GM23338 (cell line): ENCODE measurements around the gene DOCK4. TPM values are rescaled to one million over a fixed set of nuclear protein-coding genes. Genes with fewer than 3 reads are reported as not detected.

Experiments used
- ATAC-seq: fragments of 200-7000 bp; cut with Tn5 transposase; 3 replicates; pipeline ENCODE4 v1.9.1; 2020
- DNase-seq: peaks from one replicate; pipeline ENCODE4 v3.0.0-alpha.2; 2015; ENCODE audit warnings: low spot score
- H2AFZ ChIP-seq: fragments of 200-600 bp; sonication (generic); 2 replicates; pipeline ENCODE4 v1.8.0; 2016; ENCODE audit warnings: antibody characterized with exemption, mild to moderate bottlenecking, moderate library complexity
- H3F3A ChIP-seq: fragments of 200-600 bp; sonication (generic); replicated peaks from 2 replicates; pipeline ENCODE4 v1.8.0; 2017; ENCODE audit warnings: antibody characterized with exemption, mixed run types, low read depth
- H3K27ac ChIP-seq: fragments of 200-600 bp; sonication (generic); 2 replicates; pipeline ENCODE4 v1.6.1; 2016; ENCODE audit warnings: low read depth
- H3K27me3 ChIP-seq: fragments of 200-600 bp; sonication (generic); 2 replicates; pipeline ENCODE4 v1.8.0; 2016; ENCODE audit warnings: mild to moderate bottlenecking, mixed run types, moderate library complexity; ENCODE audit not compliant: insufficient read depth
- H3K36me3 ChIP-seq: fragments of 200-600 bp; sonication (generic); 2 replicates; pipeline ENCODE4 v1.8.0; 2016; ENCODE audit warnings: mild to moderate bottlenecking; ENCODE audit not compliant: insufficient read depth
- H3K4me1 ChIP-seq: fragments of 200-600 bp; sonication (generic); 2 replicates; pipeline ENCODE4 v1.8.0; 2016; ENCODE audit warnings: mild to moderate bottlenecking, moderate library complexity; ENCODE audit not compliant: insufficient read depth
- H3K4me2 ChIP-seq: fragments of 200-600 bp; sonication (generic); 2 replicates; pipeline ENCODE4 v1.7.1; 2017; ENCODE audit warnings: mixed run types
- H3K4me3 ChIP-seq: fragments of 200-600 bp; sonication (generic); 2 replicates; pipeline ENCODE4 v1.6.1; 2016; ENCODE audit warnings: mixed run types
- H3K79me2 ChIP-seq: fragments of 200-600 bp; sonication (generic); replicated peaks from 2 replicates; pipeline ENCODE4 v1.8.0; 2017; ENCODE audit warnings: mild to moderate bottlenecking; ENCODE audit not compliant: insufficient read depth
- H3K9me2 ChIP-seq: fragments of 200-600 bp; sonication (generic); 2 replicates; pipeline ENCODE4 v1.8.0; 2017; ENCODE audit not compliant: insufficient read depth
- H4K20me1 ChIP-seq: fragments of 200-600 bp; sonication (generic); replicated peaks from 2 replicates; pipeline ENCODE4 v1.8.0; 2017; ENCODE audit warnings: mild to moderate bottlenecking; ENCODE audit not compliant: insufficient read depth
- H3K27ac Mint-ChIP-seq: 2 replicates; pipeline ENCODE4 v1.8.0; 2020; ENCODE audit warnings: inconsistent platforms, mild to moderate bottlenecking, moderate library complexity, mixed read lengths
- H3K27me3 Mint-ChIP-seq: 3 replicates; pipeline ENCODE4 v1.8.0; 2022; ENCODE audit warnings: low read depth, mild to moderate bottlenecking, moderate library complexity, mixed read lengths, inconsistent platforms; ENCODE audit not compliant: insufficient read depth, poor library complexity
- H3K36me3 Mint-ChIP-seq: 3 replicates; pipeline ENCODE4 v1.8.0; 2021; ENCODE audit warnings: low read depth, mild to moderate bottlenecking, inconsistent platforms, moderate library complexity, mixed read lengths
- H3K4me1 Mint-ChIP-seq: 3 replicates; pipeline ENCODE4 v1.8.0; 2020; ENCODE audit warnings: mild to moderate bottlenecking, inconsistent platforms, mixed read lengths
- H3K4me3 Mint-ChIP-seq: 3 replicates; pipeline ENCODE4 v1.8.0; 2021; ENCODE audit warnings: moderate library complexity, mild to moderate bottlenecking, inconsistent platforms, mixed read lengths
- H3K9me3 Mint-ChIP-seq: 3 replicates; pipeline ENCODE4 v1.8.0; 2020; ENCODE audit warnings: moderate library complexity, mild to moderate bottlenecking, inconsistent platforms, mixed read lengths
- CREB1 ChIP-seq: fragments of 250-450 bp; sonication (Bioruptor Pico); IDR thresholded peaks from 2 replicates; pipeline ENCODE4 v1.5.0; 2020; ENCODE audit warnings: low read depth, mild to moderate bottlenecking, moderate library complexity
- EZH2 ChIP-seq: fragments of 200-600 bp; sonication (generic); IDR thresholded peaks from one replicate; pipeline ENCODE4 v1.8.0; 2017; ENCODE audit warnings: antibody characterized with exemption, mild to moderate bottlenecking, low read depth; ENCODE audit not compliant: unreplicated experiment
- EZH2phosphoT487 ChIP-seq: fragments of 200-600 bp; sonication (generic); IDR thresholded peaks from one replicate; pipeline ENCODE4 v1.8.1; 2018; ENCODE audit warnings: antibody characterized with exemption; ENCODE audit not compliant: unreplicated experiment
- JUNB ChIP-seq: IDR thresholded peaks from one replicate; pipeline ENCODE4 v1.6.1; 2016; ENCODE audit warnings: antibody characterized with exemption; ENCODE audit not compliant: unreplicated experiment
- NANOG ChIP-seq: IDR thresholded peaks from 2 replicates; pipeline ENCODE4 v1.6.1; 2016; ENCODE audit warnings: antibody characterized with exemption, borderline replicate concordance
- POLR2AphosphoS5 ChIP-seq: IDR thresholded peaks from 2 replicates; pipeline ENCODE4 v1.6.1; 2016; ENCODE audit warnings: antibody characterized with exemption, low read depth
- STAT1 ChIP-seq: IDR thresholded peaks from one replicate; pipeline ENCODE4 v1.6.1; 2016; ENCODE audit warnings: antibody characterized with exemption; ENCODE audit not compliant: unreplicated experiment
- ZNF114 ChIP-seq: fragments of 250-450 bp; sonication (Bioruptor Pico); IDR thresholded peaks from 2 replicates; pipeline ENCODE4 v1.5.0; 2020; ENCODE audit warnings: mild to moderate bottlenecking, moderate library complexity
- ZNF331 ChIP-seq: fragments of 250-450 bp; sonication (Bioruptor Pico); IDR thresholded peaks from 2 replicates; pipeline ENCODE4 v1.5.0; 2020; ENCODE audit warnings: low read depth, mild to moderate bottlenecking, moderate library complexity
- ZNF462 ChIP-seq: fragments of 250-450 bp; sonication (Bioruptor Pico); IDR thresholded peaks from 2 replicates; pipeline ENCODE4 v1.5.0; 2020; ENCODE audit warnings: mild to moderate bottlenecking, moderate library complexity
- polyA plus RNA-seq: library from polyadenylated mRNA; unstranded; fragments of >200 nt; fragmentation: Nextera tagmentation; extraction: Ambion mirVana; gene quantifications from 2 replicates; pipeline ENCODE4 v1.2.1, GENCODE V29; 2016
- total RNA-seq: library from RNA; depleted of rRNA; stranded (reverse); fragments of >200 nt; shearing (Covaris generic); gene quantifications from 2 replicates; pipeline ENCODE4 v1.2.3, GENCODE V29; 2014
- TF ChIP-seq, protein P1 (sequence below): IDR thresholded peaks from one replicate; pipeline ENCODE4 v1.6.1; 2018; ENCODE audit warnings: antibody characterized with exemption; ENCODE audit not compliant: unreplicated experiment
- TF ChIP-seq, protein P2 (sequence below): IDR thresholded peaks from 2 replicates; pipeline ENCODE4 v1.6.1; 2016; ENCODE audit warnings: antibody characterized with exemption
- TF ChIP-seq, protein P3 (sequence below), 2 experiments: fragments of 200-600 bp in 1 of 2; sonication (generic) in 1 of 2; conservative IDR thresholded peaks; 2 replicates each; pipeline versions ENCODE4 v1.5.1 to v1.6.1; 2016 to 2017; ENCODE audit warnings: antibody characterized with exemption in 2 of 2, low read depth in 2 of 2, mild to moderate bottlenecking in 2 of 2, moderate library complexity in 1 of 2

Gene DOCK4
- total and polyA plus RNA-seq, 2 experiments from 2014 or later, result 6.3 to 33.8 TPM

DNA sequence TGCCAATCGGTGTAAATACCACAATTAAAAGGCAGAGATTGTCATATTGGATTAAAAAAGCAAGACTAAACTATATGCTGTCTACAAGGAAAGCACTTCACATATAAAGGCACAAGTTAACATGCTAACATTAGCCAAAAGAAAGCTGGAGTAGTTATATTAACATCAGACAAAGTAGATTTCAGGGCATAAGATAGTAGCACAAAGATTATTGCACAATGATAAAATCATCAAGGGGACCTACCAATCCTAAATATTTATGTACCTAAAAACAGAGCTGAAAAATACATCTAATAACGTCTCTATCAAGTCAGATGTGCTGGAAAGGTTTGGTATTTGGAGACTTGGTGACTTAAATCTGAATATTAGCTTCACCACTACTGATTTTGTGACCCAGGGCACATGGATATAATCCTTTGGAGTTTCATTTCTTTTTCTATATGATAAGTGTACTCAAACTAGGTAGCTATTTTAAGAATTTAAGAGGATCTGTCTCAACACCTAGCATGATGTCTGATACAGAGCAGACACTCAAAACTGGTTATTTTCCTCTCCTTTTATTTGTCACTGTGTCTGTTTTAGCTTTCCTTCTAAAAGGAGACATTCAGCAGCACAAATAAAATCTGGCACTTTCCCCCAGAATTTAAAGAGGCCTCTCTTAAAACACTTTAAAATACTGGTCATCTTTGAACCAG is 156.5 kb downstream of the DOCK4 start:
- Histone ChIP-seq H3K79me2 (peaks cover 49% of the 10 kb centered on the region), H3K4me2 (no peak overlapping the region), H4K20me1 (0 out of 2 replicates have a peak, but pooled peaks cover 5% of the 10 kb centered on the region), H3K36me3 (no peaks in the 10 kb centered on the region; the same call in 1 of the 2 replicates), H3F3A (no peaks in the 10 kb centered on the region), H3K4me3 (no peak overlapping the region), H3K4me1 (peaks cover 10% of the 10 kb centered on the region), H3K27me3 (no peaks in the 10 kb centered on the region), H3K27ac (no peak overlapping the region), H3K9me2 (no peaks in the 10 kb centered on the region), H2AFZ (no peak overlapping the region)
- H3K4me1 Mint-ChIP-seq, result peaks cover 23% of the 10 kb centered on the region
- H3K9me3 Mint-ChIP-seq, result no peaks in the 10 kb centered on the region; the same call in 2 of the 3 replicates
- no peaks in the 10 kb centered on the region for H3K27me3 Mint-ChIP-seq
- no peak for ATAC-seq
- TF ChIP-seq, protein P1, sequence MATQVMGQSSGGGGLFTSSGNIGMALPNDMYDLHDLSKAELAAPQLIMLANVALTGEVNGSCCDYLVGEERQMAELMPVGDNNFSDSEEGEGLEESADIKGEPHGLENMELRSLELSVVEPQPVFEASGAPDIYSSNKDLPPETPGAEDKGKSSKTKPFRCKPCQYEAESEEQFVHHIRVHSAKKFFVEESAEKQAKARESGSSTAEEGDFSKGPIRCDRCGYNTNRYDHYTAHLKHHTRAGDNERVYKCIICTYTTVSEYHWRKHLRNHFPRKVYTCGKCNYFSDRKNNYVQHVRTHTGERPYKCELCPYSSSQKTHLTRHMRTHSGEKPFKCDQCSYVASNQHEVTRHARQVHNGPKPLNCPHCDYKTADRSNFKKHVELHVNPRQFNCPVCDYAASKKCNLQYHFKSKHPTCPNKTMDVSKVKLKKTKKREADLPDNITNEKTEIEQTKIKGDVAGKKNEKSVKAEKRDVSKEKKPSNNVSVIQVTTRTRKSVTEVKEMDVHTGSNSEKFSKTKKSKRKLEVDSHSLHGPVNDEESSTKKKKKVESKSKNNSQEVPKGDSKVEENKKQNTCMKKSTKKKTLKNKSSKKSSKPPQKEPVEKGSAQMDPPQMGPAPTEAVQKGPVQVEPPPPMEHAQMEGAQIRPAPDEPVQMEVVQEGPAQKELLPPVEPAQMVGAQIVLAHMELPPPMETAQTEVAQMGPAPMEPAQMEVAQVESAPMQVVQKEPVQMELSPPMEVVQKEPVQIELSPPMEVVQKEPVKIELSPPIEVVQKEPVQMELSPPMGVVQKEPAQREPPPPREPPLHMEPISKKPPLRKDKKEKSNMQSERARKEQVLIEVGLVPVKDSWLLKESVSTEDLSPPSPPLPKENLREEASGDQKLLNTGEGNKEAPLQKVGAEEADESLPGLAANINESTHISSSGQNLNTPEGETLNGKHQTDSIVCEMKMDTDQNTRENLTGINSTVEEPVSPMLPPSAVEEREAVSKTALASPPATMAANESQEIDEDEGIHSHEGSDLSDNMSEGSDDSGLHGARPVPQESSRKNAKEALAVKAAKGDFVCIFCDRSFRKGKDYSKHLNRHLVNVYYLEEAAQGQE, result no peak
- TF ChIP-seq ZNF114 (CRISPR knock-in tag), result no peak
- TF ChIP-seq POLR2AphosphoS5, result no peak
- no peak for TF ChIP-seq STAT1
- no peak for TF ChIP-seq JUNB
- no peak for TF ChIP-seq EZH2
- TF ChIP-seq ZNF462, result no peak
- TF ChIP-seq ZNF331 (CRISPR knock-in tag), result no peak
- no peak for TF ChIP-seq EZH2phosphoT487
- TF ChIP-seq, protein P2, sequence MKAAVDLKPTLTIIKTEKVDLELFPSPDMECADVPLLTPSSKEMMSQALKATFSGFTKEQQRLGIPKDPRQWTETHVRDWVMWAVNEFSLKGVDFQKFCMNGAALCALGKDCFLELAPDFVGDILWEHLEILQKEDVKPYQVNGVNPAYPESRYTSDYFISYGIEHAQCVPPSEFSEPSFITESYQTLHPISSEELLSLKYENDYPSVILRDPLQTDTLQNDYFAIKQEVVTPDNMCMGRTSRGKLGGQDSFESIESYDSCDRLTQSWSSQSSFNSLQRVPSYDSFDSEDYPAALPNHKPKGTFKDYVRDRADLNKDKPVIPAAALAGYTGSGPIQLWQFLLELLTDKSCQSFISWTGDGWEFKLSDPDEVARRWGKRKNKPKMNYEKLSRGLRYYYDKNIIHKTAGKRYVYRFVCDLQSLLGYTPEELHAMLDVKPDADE, result no peak
- TF ChIP-seq CREB1 (CRISPR knock-in tag), result no peak
- TF ChIP-seq, protein P3, sequence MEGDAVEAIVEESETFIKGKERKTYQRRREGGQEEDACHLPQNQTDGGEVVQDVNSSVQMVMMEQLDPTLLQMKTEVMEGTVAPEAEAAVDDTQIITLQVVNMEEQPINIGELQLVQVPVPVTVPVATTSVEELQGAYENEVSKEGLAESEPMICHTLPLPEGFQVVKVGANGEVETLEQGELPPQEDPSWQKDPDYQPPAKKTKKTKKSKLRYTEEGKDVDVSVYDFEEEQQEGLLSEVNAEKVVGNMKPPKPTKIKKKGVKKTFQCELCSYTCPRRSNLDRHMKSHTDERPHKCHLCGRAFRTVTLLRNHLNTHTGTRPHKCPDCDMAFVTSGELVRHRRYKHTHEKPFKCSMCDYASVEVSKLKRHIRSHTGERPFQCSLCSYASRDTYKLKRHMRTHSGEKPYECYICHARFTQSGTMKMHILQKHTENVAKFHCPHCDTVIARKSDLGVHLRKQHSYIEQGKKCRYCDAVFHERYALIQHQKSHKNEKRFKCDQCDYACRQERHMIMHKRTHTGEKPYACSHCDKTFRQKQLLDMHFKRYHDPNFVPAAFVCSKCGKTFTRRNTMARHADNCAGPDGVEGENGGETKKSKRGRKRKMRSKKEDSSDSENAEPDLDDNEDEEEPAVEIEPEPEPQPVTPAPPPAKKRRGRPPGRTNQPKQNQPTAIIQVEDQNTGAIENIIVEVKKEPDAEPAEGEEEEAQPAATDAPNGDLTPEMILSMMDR (conservative IDR thresholded peaks at IDR 0.05; ENCODE audit: low read depth in 2 of 2), result no peak
- no peak for TF ChIP-seq NANOG
- H3K36me3 Mint-ChIP-seq, result no peaks in the 10 kb centered on the region
- H3K27ac Mint-ChIP-seq, result no peak overlapping the region
- no peak for DNase-seq
- no peak overlapping the region for H3K4me3 Mint-ChIP-seq
